NCI-H2227 (cell line): ENCODE data around the gene ZMIZ2.
"Not testable (repeated sequence)": the region's sequence is repeated elsewhere in the genome, so short reads cannot be mapped to it uniquely, and the experiment has no call there.

Experiments used
- DNase-seq: peaks from one replicate; lab custom pipeline; 2025; ENCODE audit not compliant: unreplicated experiment; lab: John Stamatoyannopoulos, UW

Gene ZMIZ2

DNA sequence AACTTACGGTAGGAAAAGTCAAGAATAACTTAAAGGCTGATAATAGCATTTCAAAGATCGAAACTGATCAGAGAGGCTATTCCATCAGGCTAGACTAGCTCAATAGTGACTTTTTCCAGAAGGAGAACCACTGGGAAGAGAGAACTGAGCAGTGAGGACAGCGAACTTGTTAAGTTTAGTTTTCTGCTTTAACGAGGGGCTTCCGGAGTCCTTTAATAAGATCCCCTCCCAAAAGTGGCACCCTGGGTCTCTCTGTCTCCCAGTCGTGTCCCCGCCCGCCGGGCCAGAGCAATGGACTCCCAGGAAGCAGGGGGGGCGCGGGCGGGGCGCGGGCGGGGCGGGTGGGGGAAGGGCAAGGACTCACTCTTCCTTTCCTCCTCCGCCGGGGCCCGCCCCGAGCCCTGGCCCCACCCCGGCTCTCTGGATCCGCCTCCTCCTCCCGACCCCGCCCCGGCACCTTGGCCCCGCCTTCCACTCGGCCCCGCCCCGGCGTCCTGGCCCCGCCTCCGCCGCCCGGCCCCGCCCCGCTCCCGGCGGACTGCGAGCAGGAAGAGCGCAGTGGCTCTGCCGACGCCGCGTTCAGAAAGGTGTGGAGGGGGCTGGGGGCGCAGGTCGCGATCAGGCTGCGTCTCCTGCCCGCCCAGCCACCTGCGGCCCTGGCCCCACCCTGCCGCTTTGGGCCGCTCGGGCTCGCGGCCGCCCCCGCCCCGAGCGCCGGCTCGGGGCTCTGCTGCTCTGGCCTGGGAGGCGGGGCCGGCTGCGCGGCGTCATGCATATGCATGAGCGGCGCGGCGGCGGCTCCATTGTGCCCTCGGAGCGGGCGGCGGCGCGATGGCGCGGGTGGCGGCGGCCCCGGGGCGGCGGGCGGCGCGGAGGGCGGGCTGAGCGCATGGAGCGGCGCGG lies at the start of gene ZMIZ2:
Gene ZMIZ2 (plus strand): TSS at position 803 of the 903 bp plus-strand sequence. CDS start 7,403 bp downstream, outside the sequence.
- peak; percentile 92 for DNase-seq

DNA sequence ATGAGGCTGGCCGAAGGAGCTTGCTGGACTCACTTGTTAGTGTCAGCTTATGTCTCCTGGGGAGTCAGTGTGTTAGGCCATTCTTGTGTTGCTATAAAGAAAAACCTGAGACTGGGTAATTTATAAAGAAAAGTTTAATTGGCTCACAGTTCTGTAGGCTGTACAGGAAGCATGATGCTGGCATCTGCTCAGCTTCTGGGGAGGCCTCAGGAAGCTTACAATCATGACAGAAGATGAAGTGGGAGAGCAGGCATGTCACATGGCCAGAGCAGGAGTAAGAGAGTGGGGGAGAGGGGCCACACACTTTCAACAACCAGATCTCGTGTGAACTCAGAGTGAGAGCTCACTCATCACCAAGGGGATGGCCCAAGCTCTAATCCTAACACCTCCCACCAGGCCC lies 49.0 kb upstream of the ZMIZ2 start:
- DNase-seq: not testable (repeated sequence)

GRCh38 chr7:44700322-44700721 lies 48.3 kb upstream of the ZMIZ2 start:
- DNase-seq: no peak

DNA sequence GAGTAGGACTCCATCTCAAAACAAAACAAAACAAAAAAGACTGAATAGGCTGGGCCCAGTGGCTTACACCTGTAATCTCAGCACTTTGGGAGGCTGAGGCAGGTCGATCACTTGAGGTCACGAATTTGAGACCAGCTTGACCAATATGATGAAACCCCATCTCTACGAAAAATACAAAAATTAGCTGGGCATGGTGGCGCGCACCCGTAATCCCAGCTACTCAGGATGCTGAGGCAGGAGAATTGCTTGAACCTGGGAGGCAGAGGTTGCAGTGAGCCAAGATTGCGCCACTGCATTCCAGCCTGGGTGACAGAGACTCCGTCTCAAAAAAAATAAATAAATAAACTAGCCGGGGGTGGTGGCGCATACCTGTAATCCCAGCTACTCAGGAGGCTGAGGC lies 45.3 kb upstream of the ZMIZ2 start:
- not testable (repeated sequence) for DNase-seq

GRCh38 chr7:44703921-44704320 lies 44.7 kb upstream of the ZMIZ2 start:
- DNase-seq: no peak

DNA sequence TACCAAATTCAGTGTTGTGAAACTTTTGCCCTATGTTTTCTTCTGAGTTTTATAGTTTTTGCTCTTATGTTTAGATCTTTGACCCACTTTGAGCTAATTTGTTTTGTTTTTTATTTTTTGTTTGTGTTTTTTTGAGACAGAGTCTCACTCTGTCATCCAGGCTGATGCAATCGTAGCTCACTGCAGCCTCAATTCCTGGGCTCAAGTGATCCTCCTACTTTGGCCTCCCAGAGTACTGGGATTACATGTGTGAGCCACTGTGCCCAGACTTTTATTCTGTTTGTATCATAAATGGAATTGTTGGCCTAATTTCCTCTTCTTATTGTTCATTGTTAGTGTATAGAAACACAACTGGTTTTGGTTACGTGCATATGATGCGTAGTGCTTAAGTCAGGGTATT lies 43.2 kb upstream of the ZMIZ2 start:
- DNase-seq: no peak

DNA sequence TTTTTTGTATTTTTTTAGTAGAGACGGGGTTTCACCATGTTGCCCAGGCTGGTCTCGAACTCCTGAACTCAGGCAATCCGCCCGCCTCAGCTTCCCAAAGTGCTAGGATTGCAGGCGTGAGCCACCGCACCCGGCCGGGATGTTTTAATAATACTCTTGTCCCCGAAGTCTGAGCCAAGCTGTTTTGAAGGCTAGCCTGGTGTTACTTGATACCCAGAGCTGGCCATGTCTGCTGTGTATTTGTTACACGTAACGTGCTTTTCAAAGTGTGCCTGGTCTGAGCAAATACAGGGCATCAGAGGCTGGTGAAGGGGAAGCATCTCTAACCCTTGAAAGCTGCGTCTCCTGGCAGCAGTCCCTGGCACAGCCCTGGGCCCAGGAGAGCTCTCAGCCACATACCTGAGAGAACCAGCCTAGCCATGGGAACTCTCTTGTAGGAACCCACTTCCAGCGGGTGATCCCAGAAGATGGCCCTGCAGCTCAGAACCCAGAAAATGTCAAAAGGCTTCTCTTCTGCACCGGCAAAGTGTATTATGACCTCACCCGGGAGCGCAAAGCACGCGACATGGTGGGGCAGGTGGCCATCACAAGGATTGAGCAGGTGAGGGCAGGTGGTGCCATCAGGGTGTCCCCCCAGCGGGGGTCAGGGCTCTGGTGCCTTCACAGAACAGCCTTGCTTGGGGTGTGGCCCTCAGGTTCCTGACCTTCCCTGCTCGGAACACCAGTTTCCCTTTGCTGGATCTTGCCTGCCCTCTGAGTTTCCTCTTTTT lies 41.7 kb upstream of the ZMIZ2 start:
- no peak for DNase-seq

GRCh38 chr7:44707558-44708230 lies 41.0 kb upstream of the ZMIZ2 start:
- DNase-seq: no peak

DNA sequence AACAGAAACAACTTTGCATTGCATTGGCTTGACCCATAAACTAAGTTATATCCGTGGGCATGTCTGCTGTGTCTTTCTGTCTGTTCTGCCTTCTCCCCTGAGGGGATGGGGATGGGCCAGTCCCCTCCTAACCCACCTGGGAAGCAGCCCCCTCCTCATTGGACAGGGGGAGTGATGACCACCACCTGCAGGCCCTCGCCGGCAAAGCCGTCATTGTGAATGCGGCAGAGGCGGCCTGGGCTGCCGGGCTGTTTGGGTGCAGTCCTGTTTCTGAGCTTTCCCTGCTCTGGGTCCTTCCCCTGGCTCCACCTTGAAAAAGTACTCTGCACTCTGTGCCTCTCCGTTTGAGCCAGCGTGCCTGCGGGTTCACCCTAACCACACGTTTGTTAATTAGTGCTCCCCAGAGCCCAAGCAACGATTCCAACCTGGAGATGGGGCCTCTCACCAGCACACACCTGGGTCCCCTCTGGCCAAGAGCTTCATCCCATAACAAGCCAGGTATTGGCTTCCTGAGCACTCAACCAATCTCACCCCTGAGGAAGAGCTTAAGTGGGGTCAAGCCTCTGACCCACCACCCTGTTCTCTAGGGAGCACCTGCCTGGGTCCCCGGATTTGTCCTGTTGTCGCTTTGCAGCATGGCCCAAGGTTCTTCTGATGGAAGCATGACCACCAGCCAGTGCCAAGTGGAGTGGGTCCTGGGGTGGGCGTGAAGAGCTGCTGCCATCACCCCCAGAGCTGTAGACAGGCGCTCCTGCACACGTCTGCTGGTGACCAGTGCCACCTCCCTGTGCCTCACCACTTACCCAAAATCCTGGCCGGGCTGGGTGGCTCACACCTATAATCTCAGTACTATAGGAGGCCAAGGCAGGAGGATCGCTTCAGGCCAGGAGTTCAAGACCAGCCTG lies 39.4 kb upstream of the ZMIZ2 start:
- DNase-seq: no peak

DNA sequence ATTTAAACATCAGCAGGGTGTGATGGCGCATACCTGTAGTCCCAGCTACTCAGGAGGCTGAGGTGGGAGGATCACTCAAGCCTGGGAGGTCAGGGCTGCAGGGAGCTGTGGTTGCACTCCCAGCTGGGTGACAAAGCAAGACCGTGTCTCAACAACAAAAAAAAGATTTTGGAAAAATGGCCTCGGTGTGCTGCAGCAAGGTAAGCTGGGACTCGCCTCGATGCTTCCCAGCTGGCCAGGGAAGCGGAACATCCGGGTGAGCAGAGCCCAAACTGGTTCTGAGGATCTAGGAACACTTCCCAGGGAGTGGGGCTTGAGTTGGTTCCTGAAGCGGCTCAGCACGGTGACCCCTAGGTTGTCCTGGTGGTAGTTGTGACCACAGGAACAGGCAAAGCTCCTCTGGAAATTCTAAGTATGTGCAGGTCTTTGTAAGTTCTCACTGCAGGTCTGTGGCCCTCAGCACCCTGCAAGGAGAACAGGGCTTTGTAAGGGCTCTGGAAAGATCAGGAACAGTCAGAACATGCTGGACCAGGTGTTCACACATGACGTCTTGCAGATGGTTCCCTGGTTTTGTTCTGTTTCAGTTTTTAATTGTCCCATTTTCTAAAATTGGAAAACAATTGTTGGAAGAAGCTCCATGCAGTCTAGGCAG lies 38.6 kb upstream of the ZMIZ2 start:
- no peak for DNase-seq

- DNase-seq: no peak
Observed at GRCh38 chr7:44711528-44711927, 37.1 kb upstream of the ZMIZ2 start.

DNA sequence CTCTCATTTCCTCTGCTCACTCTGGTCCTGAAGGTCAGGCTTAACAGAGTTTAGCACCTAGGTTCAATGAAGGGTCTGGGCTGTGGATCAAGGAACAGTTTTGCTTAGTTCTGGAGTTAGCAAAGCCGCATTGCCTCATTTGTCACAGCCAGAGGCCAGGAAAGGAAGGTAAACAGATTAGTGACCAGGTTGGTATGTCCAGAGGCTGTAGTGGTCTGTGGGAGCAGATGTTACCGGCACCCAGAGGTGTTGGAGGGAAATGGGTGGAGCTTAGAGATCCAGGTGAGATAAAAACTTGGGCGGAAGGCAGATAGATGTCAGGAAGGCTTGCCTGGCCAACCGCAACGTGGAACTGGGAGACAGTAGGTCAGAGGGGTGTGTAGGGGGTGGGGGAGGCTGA lies 36.6 kb upstream of the ZMIZ2 start:
- no peak for DNase-seq

DNA sequence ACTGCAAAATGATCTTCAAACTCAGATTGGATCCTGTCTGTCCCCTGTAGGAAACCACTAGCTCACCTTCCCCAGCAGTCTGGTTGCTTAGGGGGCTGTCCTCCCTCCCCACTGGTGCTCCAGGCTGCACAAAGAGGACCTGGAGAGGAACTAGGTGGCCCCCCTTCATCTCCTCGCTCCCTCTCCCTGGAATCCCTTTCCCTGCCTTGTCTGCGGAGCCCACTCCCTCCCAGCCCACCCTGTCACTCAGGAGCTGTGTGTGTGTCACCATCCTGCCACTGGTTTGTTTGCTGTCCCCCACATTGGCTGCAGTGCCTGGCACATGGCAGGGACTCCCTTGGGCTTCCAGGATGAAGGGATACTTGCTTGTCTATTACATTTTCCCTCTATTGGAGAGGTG lies 35.5 kb upstream of the ZMIZ2 start:
- no peak for DNase-seq

GRCh38 chr7:44713680-44714335 lies 34.8 kb upstream of the ZMIZ2 start:
- DNase-seq: no peak

DNA sequence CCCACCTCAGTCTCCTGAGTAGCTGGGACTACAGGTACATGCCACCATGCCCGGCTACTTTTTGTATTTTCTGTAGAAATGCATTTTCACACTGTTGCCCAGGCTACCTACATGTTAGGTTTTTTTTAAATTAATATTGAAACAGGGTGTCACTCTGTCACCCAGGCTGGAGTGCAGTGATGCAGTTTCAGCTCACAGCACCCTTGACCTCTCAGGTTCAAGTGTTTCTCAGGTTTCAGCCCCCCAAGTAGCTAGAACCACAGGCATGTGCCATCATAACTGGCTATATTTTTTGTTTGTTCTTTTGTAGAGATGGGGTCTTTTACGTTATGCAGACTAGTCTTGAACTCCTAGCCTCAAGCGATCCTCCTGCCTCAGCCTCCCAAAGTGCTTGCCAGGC lies 32.4 kb upstream of the ZMIZ2 start:
- no peak for DNase-seq

DNA sequence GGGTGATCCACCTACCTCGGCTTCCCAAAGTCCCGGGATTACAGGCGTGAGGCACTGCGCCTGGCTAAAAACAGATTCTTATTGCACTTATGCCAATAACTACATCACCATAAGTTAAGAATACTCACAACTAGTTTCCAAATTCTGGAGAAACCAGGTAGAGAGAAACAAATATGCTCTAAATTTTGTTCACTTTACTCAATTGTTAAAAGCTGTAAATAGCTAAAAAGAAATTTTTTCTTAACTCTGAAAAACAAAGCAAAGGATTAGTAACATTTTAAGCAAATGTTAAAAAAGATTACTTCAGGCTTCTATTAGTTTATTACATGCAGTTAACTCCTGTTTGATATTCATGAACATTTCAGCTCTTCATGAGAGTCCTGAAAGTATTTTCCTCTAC lies 28.3 kb upstream of the ZMIZ2 start:
- no peak for DNase-seq

GRCh38 chr7:44724276-44724675 lies 24.4 kb upstream of the ZMIZ2 start:
- DNase-seq: no peak

DNA sequence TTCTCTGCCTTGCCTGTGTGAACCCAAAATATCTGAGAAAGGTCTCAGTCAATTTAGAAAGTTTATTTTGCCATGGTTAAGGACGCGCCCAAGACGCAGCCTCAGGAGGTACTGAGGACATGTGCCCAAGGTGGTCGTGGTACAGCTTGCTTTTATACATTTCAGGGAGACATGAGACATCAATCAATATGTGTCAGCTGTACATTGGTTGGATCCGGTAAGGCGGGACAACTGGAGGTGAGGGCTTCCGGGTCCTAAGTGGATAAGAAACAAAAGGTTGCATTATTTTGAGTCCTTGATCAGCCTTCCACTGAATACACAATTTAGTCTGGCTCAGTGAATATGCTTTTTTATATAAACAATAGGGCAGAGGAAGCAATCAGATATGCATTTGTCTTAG lies 22.4 kb upstream of the ZMIZ2 start:
- DNase-seq: not testable (repeated sequence)

GRCh38 chr7:44727158-44727936 lies 21.3 kb upstream of the ZMIZ2 start:
- DNase-seq: no peak
